ENCODE results near the gene MRTO4. TPM values are rescaled to one million over a fixed set of nuclear protein-coding genes. Genes with fewer than 3 reads are reported as not detected.
"Not testable (repeated sequence)": the region's sequence is repeated elsewhere in the genome, so short reads cannot be mapped to it uniquely, and the experiment has no call there.

MRTO4 gene
- 100 to 1,000 TPM; 139 TPM for total RNA-seq

GRCh38 chr1:19251305-19252196, at the start of gene MRTO4, which contains the start of gene EMC1:
Gene MRTO4, plus strand, starts transcription at chr1:19251805. Its CDS starts 31 bp downstream, at chr1:19251836.
Gene EMC1, minus strand, starts transcription at chr1:19251524. Its CDS starts 15 bp downstream, at chr1:19251509.
- ChIA-PET CTCF (interaction anchor here (0.5 to 1.3 kb wide), 7 partner anchors 9 to 467 kb away, joined by 3 read pairs; no protein-coding TSS in a partner anchor), POLR2A (interaction anchor here (0.9 to 1.8 kb wide), 4 partner anchors 40 to 1812 kb away, joined by 3 to 8 read pairs (median 4); partner anchors contain the start of genes AKR7A2, RCC2 and SLC66A1)

GRCh38 chr1:19202396-19202795, 49.2 kb upstream of the MRTO4 start:
- CTCF ChIA-PET: interaction anchor here (0.5 to 1.2 kb wide), 3 partner anchors 9 to 221 kb away, joined by 3 read pairs; no protein-coding TSS in a partner anchor
- POLR2A ChIA-PET: no interaction called here

- ChIA-PET CTCF (no interaction called here), POLR2A (no interaction called here)
Observed at GRCh38 chr1:19203440-19203839, 48.2 kb upstream of the MRTO4 start.

- ChIA-PET CTCF (no interaction called here), POLR2A (interaction anchor here (1.1 kb wide), 1 partner anchor 24 kb away, joined by 3 read pairs; no protein-coding TSS in a partner anchor)
Observed at GRCh38 chr1:19204446-19205266, 46.9 kb upstream of the MRTO4 start.

GRCh38 chr1:19205403-19205802, 46.2 kb upstream of the MRTO4 start:
- POLR2A ChIA-PET: interaction anchor here (1.1 kb wide), 1 partner anchor 25 kb away, joined by 3 read pairs; no protein-coding TSS in a partner anchor
- CTCF ChIA-PET: no interaction called here

- ChIA-PET POLR2A (no interaction called here), CTCF (no interaction called here)
Observed at GRCh38 chr1:19205845-19206244, 45.8 kb upstream of the MRTO4 start.

GRCh38 chr1:19206947-19207346, 44.7 kb upstream of the MRTO4 start:
- POLR2A ChIA-PET: interaction anchor here (0.7 kb wide), 1 partner anchor 45 kb away, joined by 3 read pairs; the partner anchor contains the start of genes EMC1 and MRTO4
- CTCF ChIA-PET: no interaction called here

- ChIA-PET POLR2A (interaction anchor here (0.6 to 0.8 kb wide), 4 partner anchors 23 to 503 kb away, joined by 3 to 4 read pairs (median 3); no protein-coding TSS in a partner anchor), CTCF (no interaction called here)
Observed at GRCh38 chr1:19208710-19209438, 42.7 kb upstream of the MRTO4 start.

GRCh38 chr1:19209439-19209989, 42.1 kb upstream of the MRTO4 start:
- POLR2A ChIA-PET: interaction anchor here (0.6 to 0.8 kb wide), 2 partner anchors 23 to 282 kb away, joined by 3 read pairs; no protein-coding TSS in a partner anchor

GRCh38 chr1:19209990-19210771, 41.4 kb upstream of the MRTO4 start, which contains the start of gene UBR4:
Gene UBR4, minus strand, starts transcription at chr1:19210266. Its CDS starts 18 bp downstream, at chr1:19210248.
- POLR2A ChIA-PET: interaction anchor here (0.8 kb wide), 1 partner anchor 24 kb away, joined by 3 read pairs; no protein-coding TSS in a partner anchor
- CTCF ChIA-PET: interaction anchor here (0.9 to 1.1 kb wide), 2 partner anchors 39 to 41 kb away, joined by 3 read pairs; partner anchors contain the start of gene EMC1

More at GRCh38 chr1:19209439-19209989, 42.1 kb upstream of the MRTO4 start:
- CTCF ChIA-PET: no interaction called here

GRCh38 chr1:19210772-19211549, 40.6 kb upstream of the MRTO4 start:
- ChIA-PET CTCF (interaction anchor here (0.9 to 1.1 kb wide), 2 partner anchors 38 to 40 kb away, joined by 3 read pairs; partner anchors contain the start of gene EMC1), POLR2A (interaction anchor here (0.6 to 1.0 kb wide), 2 partner anchors 40 to 62 kb away, joined by 3 to 4 read pairs; partner anchors contain the start of genes EMC1 and MRTO4)

- ChIA-PET POLR2A (no interaction called here), CTCF (interaction anchor here (1.3 kb wide), 1 partner anchor 20 kb away, joined by 4 read pairs; no protein-coding TSS in a partner anchor)
Observed at GRCh38 chr1:19212167-19212566, 39.4 kb upstream of the MRTO4 start.

- CTCF ChIA-PET: interaction anchor here (0.6 kb wide), 1 partner anchor 54 kb away, joined by 4 read pairs; no protein-coding TSS in a partner anchor
- POLR2A ChIA-PET: no interaction called here
Observed at GRCh38 chr1:19213580-19213979, 38.0 kb upstream of the MRTO4 start.

GRCh38 chr1:19216585-19216984, 35.0 kb upstream of the MRTO4 start:
- POLR2A ChIA-PET: not testable (repeated sequence)
- CTCF ChIA-PET: interaction anchor here (1.4 kb wide), 1 partner anchor 39 kb away, joined by 4 read pairs; no protein-coding TSS in a partner anchor

- ChIA-PET POLR2A (no interaction called here), CTCF (no interaction called here)
Observed at GRCh38 chr1:19219451-19219850, 32.2 kb upstream of the MRTO4 start.

- ChIA-PET POLR2A (no interaction called here), CTCF (no interaction called here)
Observed at GRCh38 chr1:19220080-19220846, 31.3 kb upstream of the MRTO4 start.

Measured in activated CD8-positive, alpha-beta memory T cell treated with anti-CD3 and anti-CD28 coated beads for 36 hours (primary cell).